Measurements from ENCODE around the gene CFAP221.

Gene CFAP221

GRCh38 chr2:119700866-119701265, 156.6 kb downstream of the CFAP221 start:
- no peak for TF ChIP-seq CTCF (conservative IDR thresholded peaks at IDR 0.05; ENCODE audit: low read depth, low read length)
- no peak for DNase-seq (ENCODE audit: low read depth)
- H3K4me3 ChIP-seq (ENCODE audit: low read depth, low read length): no peak overlapping the region

GRCh38 chr2:119701352-119701751, 157.1 kb downstream of the CFAP221 start:
- no peak for TF ChIP-seq CTCF (conservative IDR thresholded peaks at IDR 0.05; ENCODE audit: low read depth, low read length)
- DNase-seq (ENCODE audit: low read depth): no peak

GRCh38 chr2:119702203-119702917, 158.1 kb downstream of the CFAP221 start:
- DNase-seq (ENCODE audit: low read depth): no peak
- no peak overlapping the region for H3K4me3 ChIP-seq (ENCODE audit: low read depth, low read length)
- TF ChIP-seq CTCF (conservative IDR thresholded peaks at IDR 0.05; ENCODE audit: low read depth, low read length): no peak

More at GRCh38 chr2:119701352-119701751, 157.1 kb downstream of the CFAP221 start:
- H3K4me3 ChIP-seq (ENCODE audit: low read depth, low read length): no peak overlapping the region

- peak; percentile 99 for TF ChIP-seq CTCF (conservative IDR thresholded peaks at IDR 0.05; ENCODE audit: low read depth, low read length)
- DNase-seq (ENCODE audit: low read depth): peak; percentile 70
- H3K4me3 ChIP-seq (ENCODE audit: low read depth, low read length): no peak overlapping the region
Measured at GRCh38 chr2:119702918-119703401, 158.7 kb downstream of the CFAP221 start.

GRCh38 chr2:119703526-119703925, 159.3 kb downstream of the CFAP221 start:
- no peak for DNase-seq (ENCODE audit: low read depth)
- no peak for TF ChIP-seq CTCF (conservative IDR thresholded peaks at IDR 0.05; ENCODE audit: low read depth, low read length)
- H3K4me3 ChIP-seq (ENCODE audit: low read depth, low read length): no peak overlapping the region

GRCh38 chr2:119704670-119705120, 160.4 kb downstream of the CFAP221 start:
- no peak for DNase-seq (ENCODE audit: low read depth)
- TF ChIP-seq CTCF (conservative IDR thresholded peaks at IDR 0.05; ENCODE audit: low read depth, low read length): no peak
- H3K4me3 ChIP-seq (ENCODE audit: low read depth, low read length): no peak overlapping the region

GRCh38 chr2:119706221-119706620, 162.0 kb downstream of the CFAP221 start:
- no peak for DNase-seq (ENCODE audit: low read depth)
- TF ChIP-seq CTCF (conservative IDR thresholded peaks at IDR 0.05; ENCODE audit: low read depth, low read length): no peak
- H3K4me3 ChIP-seq (ENCODE audit: low read depth, low read length): no peak overlapping the region
